Activated T-cell treated with anti-CD3 and anti-CD28 coated beads, Interleukin-2, amount 50 U/mL, for 48 hours (primary cell): ENCODE results near the gene UQCC5.

ENCODE experiments used
- DNase-seq, 2 experiments: peaks; one replicate each; pipeline ENCODE4 v3.0.0-alpha.2; 2020

Gene UQCC5

GRCh38 chr3:52535411-52536111 is 844 bp upstream of the UQCC5 start:
- no peak for DNase-seq

GRCh38 chr3:52536112-52536368 is 365 bp upstream of the UQCC5 start:
- DNase-seq = no peak

- no peak for DNase-seq
Observed at GRCh38 chr3:52537165-52537620, 788 bp downstream of the UQCC5 start.

GRCh38 chr3:52537726-52538421 is 1.5 kb downstream of the UQCC5 start:
- DNase-seq = peak; percentile 17 to 19

- peak in 1 of 2 experiments; percentile 15 for DNase-seq
Observed at GRCh38 chr3:52539010-52539653, 2.7 kb downstream of the UQCC5 start.

- peak in 1 of 2 experiments; percentile 7 for DNase-seq
Observed at GRCh38 chr3:52541050-52541449, 4.6 kb downstream of the UQCC5 start.

GRCh38 chr3:52544937-52545336 is 8.5 kb downstream of the UQCC5 start:
- no peak for DNase-seq

- DNase-seq = no peak
Observed at GRCh38 chr3:52546111-52546901, 9.9 kb downstream of the UQCC5 start.

- DNase-seq = no peak
Observed at GRCh38 chr3:52547143-52547542, 10.7 kb downstream of the UQCC5 start.

- no peak for DNase-seq
Observed at GRCh38 chr3:52551118-52551517, 14.7 kb downstream of the UQCC5 start.

- DNase-seq = no peak
Observed at GRCh38 chr3:52552089-52552488, 15.7 kb downstream of the UQCC5 start.

- no peak for DNase-seq
Observed at GRCh38 chr3:52554026-52554755, 17.8 kb downstream of the UQCC5 start.

- DNase-seq = no peak
Observed at GRCh38 chr3:52555056-52555455, 18.7 kb downstream of the UQCC5 start.

GRCh38 chr3:52557011-52557960 is 20.9 kb downstream of the UQCC5 start:
- DNase-seq = no peak

GRCh38 chr3:52558436-52558835 is 22.0 kb downstream of the UQCC5 start:
- no peak for DNase-seq

GRCh38 chr3:52561028-52561747 is 24.8 kb downstream of the UQCC5 start:
- DNase-seq = no peak

- DNase-seq = no peak
Observed at GRCh38 chr3:52563984-52564383, 27.6 kb downstream of the UQCC5 start.

GRCh38 chr3:52568069-52568468 is 31.7 kb downstream of the UQCC5 start:
- no peak for DNase-seq

GRCh38 chr3:52570076-52570475 is 33.7 kb downstream of the UQCC5 start:
- no peak for DNase-seq

GRCh38 chr3:52572221-52572620 is 35.8 kb downstream of the UQCC5 start:
- DNase-seq = no peak
